Measurements from ENCODE around the gene SLX9. TPM values are rescaled to one million over a fixed set of nuclear protein-coding genes. Genes with fewer than 3 reads are reported as not detected.

The SLX9 gene
- total RNA-seq, 2 experiments from 2014 or later: 18.6 to 61.6 TPM

DNA sequence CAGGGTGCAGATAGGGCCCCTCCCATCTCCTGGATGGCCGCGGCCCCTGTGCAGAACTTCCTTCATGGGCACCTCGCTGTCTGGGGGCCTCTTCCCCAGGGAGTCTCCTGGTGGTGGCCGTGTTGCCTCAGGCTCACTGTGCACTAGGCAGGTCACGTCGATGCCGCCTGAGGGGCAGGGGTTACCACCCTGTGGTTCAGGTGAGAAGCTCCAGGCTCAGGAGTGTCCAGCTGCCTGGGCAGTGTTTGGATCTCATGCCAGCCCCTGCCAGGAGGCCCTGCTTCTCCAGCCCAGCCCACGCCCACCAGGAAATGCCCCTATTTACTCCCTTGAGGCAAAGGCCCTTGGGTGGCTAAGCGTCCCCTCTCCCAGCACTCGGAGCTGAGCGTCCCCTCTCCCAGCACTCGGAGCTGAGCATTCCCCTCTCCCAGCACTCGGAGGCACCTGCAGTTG is 21.2 kb upstream of the SLX9 start:
- Histone ChIP-seq H2AFZ (ENCODE audit: low read length) (no peak overlapping the region), H3K27ac (ENCODE audit: low read depth, low read length, poor library complexity, severe bottlenecking) (no peak overlapping the region), H3K79me2 (ENCODE audit: insufficient read depth, low read depth, low read length) (no peaks in the 10 kb centered on the region), H3K9me2 (ENCODE audit: insufficient read depth, low read length) (no peaks in the 10 kb centered on the region), H3K9me3 (ENCODE audit: low read length) (no peaks in the 10 kb centered on the region), H3K36me3 (ENCODE audit: insufficient read depth, low read length) (no peaks in the 10 kb centered on the region), H4K20me1 (ENCODE audit: insufficient read depth, low read length) (no peaks in the 10 kb centered on the region), H3K4me2 (ENCODE audit: low read length) (no peak overlapping the region), H3K4me1 (ENCODE audit: insufficient read depth, low read length, poor library complexity, severe bottlenecking) (peaks cover 22% of the 10 kb centered on the region), H3K4me3 (ENCODE audit: low read depth, low read length, poor library complexity, severe bottlenecking) (no peak overlapping the region)
- no TSS peak for BruUV-seq (replicated peaks)
- intact Hi-C loops (cut with micrococcal nuclease; ENCODE audit: unreplicated experiment): no loop called here
- DNase-seq (ENCODE audit: low spot score): no peak
- TF ChIP-seq CTCF (conservative IDR thresholded peaks at IDR 0.05; ENCODE audit: low read length) (no peak), EZH2phosphoT487 (IDR thresholded peaks at IDR 0.05; ENCODE audit: borderline replicate concordance, low read depth, low read length) (no peak)
- CTCF ChIA-PET (ENCODE audit: unreplicated experiment): no interaction called here
- POLR2A ChIA-PET: interaction anchor here (1.1 kb wide), 1 partner anchor 22 kb away, joined by 3 read pairs; no protein-coding TSS in a partner anchor

DNA sequence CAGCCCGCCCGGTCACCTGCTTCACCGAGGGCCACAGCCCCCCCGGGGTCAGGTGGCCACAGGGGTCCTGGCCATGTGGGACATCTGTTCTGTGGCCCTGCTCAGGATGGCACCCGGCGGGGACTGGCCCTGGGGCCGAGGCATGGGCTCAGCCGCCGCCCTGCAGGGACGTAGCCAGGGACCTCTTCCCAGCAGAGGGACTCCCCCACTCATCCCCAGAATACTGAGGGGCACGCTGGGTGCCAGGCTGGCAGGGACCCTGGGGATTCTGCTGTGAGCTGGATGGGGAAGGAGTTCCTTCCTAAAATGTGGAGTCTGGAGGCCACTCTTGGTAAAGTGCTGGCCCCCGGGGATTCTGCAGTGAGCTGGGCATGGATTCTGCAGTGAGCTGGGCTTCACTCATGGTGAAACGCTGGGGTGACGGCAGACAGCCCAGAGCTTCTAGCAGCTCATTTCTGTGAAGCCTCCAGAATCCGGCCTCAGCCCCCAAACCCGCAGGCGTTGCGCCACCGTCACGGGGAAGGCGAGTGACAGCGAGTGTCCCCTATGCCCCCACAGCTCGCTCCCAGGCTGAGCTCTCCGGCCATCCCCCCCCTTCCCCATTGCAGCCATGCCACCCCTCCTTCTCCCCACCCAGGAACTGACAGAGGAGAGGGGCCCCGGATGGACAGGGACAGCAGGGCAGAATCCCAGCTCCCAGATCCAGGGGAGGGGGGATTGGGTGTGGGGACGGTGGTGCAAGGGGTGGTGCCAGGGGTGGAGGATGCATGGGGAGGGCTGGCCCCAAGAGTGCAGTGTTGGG is 20.5 kb upstream of the SLX9 start:
- no TSS peak for BruUV-seq (replicated peaks)

More for the DNA sequence above, 20.5 kb upstream of the SLX9 start:
- H3K79me2 ChIP-seq (ENCODE audit: insufficient read depth, low read depth, low read length): no peaks in the 10 kb centered on the region
- no peak overlapping the region for H3K4me3 ChIP-seq (ENCODE audit: low read depth, low read length, poor library complexity, severe bottlenecking)
- CTCF ChIA-PET (ENCODE audit: unreplicated experiment): interaction anchor here (0.6 to 1.1 kb wide), 3 partner anchors 8 to 720 kb away, joined by 3 to 8 read pairs (median 3); no protein-coding TSS in a partner anchor
- H3K9me3 ChIP-seq (ENCODE audit: low read length): no peaks in the 10 kb centered on the region
- H3K27ac ChIP-seq (ENCODE audit: low read depth, low read length, poor library complexity, severe bottlenecking): no peak overlapping the region
- no peaks in the 10 kb centered on the region for H3K9me2 ChIP-seq (ENCODE audit: insufficient read depth, low read length)
- DNase-seq (ENCODE audit: low spot score): no peak
- TF ChIP-seq EZH2phosphoT487 (IDR thresholded peaks at IDR 0.05; ENCODE audit: borderline replicate concordance, low read depth, low read length): no peak
- no peak for TF ChIP-seq CTCF (conservative IDR thresholded peaks at IDR 0.05; ENCODE audit: low read length)
- intact Hi-C loops (cut with micrococcal nuclease; ENCODE audit: unreplicated experiment): no loop called here
- POLR2A ChIA-PET: interaction anchor here (1.1 kb wide), 1 partner anchor 21 kb away, joined by 3 read pairs; no protein-coding TSS in a partner anchor
- peaks cover 15% of the 10 kb centered on the region for H3K4me1 ChIP-seq (ENCODE audit: insufficient read depth, low read length, poor library complexity, severe bottlenecking)
- no peak overlapping the region for H2AFZ ChIP-seq (ENCODE audit: low read length)
- H3K4me2 ChIP-seq (ENCODE audit: low read length): no peak overlapping the region
- H4K20me1 ChIP-seq (ENCODE audit: insufficient read depth, low read length): no peaks in the 10 kb centered on the region
- no peaks in the 10 kb centered on the region for H3K36me3 ChIP-seq (ENCODE audit: insufficient read depth, low read length)
